NOMO-1 treated with dmso at 0.1 percent for 144 hours (cell line): ENCODE measurements around the gene GRHL1.
A peak's percentile ranks its signal among the peaks of the same experiment; 100 is the strongest.

Experiments
- DNase-seq: peaks from one replicate; lab custom pipeline; 2025; ENCODE audit not compliant: unreplicated experiment; lab: John Stamatoyannopoulos, UW

The GRHL1 gene

GRCh38 chr2:9972621-9973479, 21.4 kb downstream of the GRHL1 start:
- DNase-seq: no peak

DNA sequence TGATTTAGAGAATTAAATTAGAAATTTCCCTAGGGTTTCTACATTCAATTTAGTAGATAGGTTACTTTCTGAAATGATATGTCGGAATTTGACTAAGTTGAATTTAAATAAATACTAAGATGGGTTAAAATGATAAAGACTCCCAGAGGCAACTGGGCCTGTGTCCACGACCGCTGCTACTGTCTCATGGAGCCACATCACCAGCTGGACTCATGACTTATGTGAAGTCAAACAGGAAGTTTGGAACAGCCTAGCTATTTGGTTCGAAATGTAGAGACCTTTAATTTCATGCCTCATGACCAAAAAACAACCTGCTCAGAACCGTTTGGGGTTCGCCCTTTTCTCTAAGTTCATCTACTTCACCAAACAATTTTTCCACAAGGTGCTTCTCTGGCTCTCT, 22.2 kb downstream of the GRHL1 start:
- DNase-seq: no peak

GRCh38 chr2:9974343-9974742, 22.9 kb downstream of the GRHL1 start:
- DNase-seq: no peak

GRCh38 chr2:9975328-9975727, 23.8 kb downstream of the GRHL1 start:
- no peak for DNase-seq

- no peak for DNase-seq
Measured at GRCh38 chr2:9975805-9976447, 24.4 kb downstream of the GRHL1 start.

- no peak for DNase-seq
Measured at GRCh38 chr2:9979977-9980376, 28.5 kb downstream of the GRHL1 start.

- no peak for DNase-seq
Measured at GRCh38 chr2:9980520-9980919, 29.0 kb downstream of the GRHL1 start.

- no peak for DNase-seq
Measured at GRCh38 chr2:9981655-9982054, 30.2 kb downstream of the GRHL1 start.

DNA sequence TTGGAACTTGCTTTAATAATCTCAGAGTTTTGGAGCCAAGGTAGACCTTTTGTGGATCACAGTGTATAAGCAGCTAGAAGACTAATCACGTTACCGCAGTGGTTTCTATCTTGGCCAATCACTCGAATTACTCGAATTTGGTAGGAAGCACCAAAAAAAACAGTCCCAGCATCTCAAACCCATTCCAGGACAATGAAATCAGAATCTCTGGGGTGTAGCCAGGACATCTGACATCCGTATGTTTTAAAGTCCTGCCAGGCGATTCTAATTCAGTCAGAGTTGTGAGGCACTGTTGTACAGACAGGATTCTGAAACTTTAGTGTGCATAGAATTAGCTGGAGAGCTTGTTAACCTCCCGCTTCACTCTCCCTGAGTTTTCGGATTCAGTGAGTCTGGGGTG, 30.8 kb downstream of the GRHL1 start:
- no peak for DNase-seq

DNA sequence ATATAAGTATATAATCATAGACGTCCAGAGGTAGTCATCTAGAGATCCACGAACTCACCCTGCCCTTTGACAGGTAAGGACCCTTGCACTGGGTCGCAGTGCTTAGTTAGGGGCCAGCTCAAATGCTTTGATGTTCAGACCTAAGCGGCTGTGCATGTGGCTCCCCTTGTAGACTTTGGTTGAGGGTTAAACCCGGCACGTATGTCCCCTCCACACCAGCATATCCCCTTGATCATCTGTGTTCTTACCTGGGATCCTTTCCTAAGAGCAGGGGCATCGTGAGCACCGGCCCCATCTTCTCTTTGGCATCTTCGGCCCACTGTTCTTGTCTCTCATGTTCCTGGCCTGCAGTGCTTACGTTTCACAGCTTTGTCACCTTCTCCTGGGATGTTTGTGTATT, 31.4 kb downstream of the GRHL1 start:
- DNase-seq: no peak

DNA sequence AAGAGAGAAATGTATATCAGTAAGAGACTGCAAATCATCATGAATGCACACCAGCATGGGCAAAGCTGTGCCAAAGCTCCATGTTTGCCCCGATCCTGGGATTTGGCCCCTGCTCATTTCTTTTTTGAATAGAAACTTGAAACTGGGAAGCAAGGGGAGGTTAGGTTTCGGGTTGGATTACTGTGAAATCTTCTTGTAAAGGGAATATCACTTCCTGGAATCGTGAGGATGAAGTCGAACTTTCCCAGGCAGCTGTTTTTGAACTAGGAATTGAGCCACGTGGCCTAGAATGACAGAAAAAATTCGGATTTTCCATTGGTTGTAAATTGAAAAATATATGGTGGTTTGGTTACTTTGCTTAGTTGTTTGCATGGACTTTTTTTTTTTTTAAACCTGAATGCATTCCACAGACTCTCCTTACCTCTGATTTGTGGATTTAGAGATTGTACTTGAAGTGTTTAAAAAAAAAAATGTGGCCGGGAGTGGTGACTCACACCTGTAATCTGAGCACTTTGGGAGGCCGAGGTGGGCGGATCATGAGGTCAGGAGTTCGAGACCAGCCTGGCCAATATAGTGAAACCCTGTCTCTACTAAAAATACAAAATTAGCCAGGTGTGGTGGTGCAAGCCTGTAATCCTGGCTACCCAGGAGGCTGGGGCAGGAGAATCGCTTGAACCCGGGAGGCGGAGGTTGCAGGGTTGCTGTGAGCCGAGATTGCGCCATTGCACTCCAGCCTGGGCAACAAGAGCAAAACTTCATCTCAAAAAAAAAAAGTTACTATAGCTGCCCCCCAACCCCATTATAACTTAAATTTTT, 32.1 kb downstream of the GRHL1 start:
- no peak for DNase-seq

GRCh38 chr2:9984217-9984739, 32.8 kb downstream of the GRHL1 start:
- peak; percentile 37 for DNase-seq

DNA sequence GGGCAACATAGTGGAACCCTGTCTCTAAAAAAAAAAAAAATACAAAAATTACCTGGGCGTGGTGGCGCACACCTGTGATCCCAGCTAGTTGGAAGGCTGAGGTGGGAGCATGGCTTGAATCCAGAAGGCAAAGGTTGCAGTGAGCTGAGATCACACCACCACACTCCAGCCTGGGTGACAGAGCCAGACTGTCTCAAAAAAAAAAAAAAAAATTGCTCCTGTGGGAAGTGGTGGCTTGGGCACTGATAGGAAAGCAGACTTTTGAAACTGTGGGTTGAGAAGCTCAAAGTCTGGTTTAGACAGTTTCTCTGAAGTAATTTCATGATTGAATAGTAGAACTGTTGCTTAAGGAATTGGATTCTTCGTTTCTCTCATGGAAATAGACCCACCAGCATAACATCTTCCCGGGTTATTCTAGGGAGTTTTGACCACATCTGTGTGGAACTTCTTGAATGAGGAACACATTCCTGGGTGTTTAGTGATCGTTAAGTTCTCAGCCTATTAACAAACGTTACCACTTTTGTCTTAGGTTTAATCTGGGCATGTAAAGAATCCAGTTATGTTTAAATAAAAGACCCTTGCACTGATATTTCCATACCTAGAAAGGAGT, 33.5 kb downstream of the GRHL1 start:
- no peak for DNase-seq

DNA sequence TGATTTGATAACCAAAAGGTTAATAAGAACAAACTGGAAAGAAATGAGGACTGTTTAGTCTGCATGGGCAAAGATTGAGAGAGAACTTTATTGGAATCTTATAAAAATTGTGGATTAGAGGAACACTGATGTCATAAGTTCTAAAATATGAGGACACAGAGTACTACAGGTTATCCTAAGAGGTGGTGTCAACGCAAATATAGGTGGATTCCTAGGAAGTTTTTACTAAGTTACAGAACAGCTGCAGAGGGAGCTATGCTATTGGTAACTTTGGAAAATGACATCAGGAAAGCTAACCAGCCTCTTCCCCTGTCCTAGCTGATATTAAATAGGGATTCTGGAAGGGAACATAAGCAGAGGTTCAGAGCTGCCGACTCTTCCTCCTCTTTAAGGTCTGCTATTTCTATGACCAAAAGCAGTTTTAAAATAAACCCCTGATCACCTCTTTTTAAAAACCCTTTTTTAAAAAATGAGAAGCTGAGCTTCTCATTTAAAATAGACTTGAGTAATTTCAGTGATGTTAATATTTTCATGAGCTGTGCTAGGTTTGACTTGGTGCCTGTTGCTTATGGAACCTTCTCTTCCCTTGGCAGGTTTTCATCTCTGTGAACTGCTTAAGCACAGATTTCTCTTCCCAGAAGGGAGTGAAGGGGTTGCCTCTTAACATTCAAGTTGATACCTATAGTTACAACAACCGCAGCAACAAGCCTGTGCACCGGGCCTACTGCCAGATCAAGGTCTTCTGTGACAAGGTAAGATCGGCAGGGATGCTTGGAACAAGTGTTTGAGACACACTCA, 34.2 kb downstream of the GRHL1 start:
- DNase-seq: no peak

DNA sequence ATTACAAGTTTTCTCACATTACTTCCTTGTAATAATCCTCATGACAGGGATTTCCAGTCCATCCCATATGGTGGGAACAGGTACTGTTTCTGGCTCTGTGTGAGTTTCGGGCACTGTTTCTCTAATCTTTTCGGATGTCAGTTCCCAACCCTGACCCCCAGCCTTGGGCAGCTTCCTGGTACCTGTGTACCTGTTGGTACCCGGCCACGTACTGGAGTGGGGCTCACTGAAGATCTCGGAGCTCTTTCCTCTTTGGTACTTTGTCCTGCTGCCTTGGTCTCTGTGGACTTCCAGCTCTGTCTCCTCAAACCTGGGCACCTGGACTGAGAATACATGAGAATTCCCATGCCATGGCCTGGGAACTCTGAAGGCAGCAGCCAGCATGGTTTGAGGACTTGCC, 36.8 kb downstream of the GRHL1 start:
- no peak for DNase-seq

- DNase-seq: no peak
Measured at GRCh38 chr2:9990736-9991135, 39.2 kb downstream of the GRHL1 start.

- DNase-seq: no peak
Measured at GRCh38 chr2:9991221-9991620, 39.7 kb downstream of the GRHL1 start.

DNA sequence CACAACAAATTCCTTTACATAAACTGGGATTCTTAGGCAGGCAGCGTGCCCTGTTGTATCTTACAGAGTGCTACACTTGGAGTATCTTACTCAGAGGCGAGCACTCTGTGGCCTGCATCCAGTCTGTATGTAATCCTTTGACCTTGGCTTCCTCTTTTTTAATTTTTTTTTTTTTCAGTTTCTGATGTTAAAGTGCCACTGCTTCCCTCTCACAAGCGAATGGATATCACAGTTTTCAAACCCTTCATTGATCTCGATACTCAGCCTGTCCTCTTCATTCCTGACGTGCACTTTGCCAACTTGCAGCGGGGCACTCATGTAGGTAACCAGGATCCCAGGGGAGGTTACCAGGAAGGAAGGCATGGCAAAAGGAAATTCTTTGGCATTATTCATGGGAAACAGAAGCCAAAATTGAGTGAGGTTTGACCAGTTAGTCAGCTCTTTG, 40.4 kb downstream of the GRHL1 start:
- DNase-seq: peak; percentile 62

DNA sequence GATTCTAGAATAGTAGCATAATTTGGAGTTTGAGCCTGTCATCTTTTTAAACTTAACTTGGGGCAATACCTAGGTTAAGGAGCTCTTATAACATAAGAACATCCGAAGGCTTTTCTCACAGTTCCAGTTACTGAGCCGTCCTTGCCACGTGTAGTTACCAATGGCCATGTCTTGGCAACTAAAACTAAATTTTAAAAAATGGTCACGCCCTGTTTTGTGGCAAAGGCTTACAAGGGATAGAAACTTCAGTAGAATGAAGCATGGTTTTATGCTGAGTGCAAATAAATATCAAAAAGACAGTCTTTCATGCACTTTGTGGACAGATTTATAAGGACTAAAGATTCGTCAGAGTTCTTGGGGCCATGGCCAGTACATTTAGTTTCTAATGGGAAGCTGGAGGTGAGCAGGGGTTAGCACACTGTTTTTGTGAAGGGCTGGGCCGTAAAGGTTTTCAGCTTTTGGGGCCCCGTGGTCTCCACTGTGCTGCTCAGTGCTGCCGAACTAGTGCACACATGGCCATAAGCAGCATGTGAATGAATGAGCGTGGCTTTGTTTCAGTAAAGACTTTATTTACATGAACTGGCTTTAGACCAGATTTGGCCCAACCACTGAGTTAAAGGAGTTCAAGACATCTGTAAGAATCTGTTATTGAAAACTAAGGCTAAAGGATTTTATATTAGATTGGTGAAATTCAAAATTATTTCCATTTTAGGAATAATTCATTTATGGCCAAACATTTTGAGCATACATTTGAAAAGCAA, 41.1 kb downstream of the GRHL1 start:
- no peak for DNase-seq
